D721Med (cell line): ENCODE data around the gene CASP8AP2.
"Not testable (repeated sequence)": the region's sequence is repeated elsewhere in the genome, so short reads cannot be mapped to it uniquely, and the experiment has no call there.

ENCODE experiments used
- DNase-seq: peaks from one replicate; pipeline ENCODE4 v3.0.0; 2011; ENCODE audit warnings: low spot score; ENCODE audit not compliant: insufficient read length
- FAIRE-seq: peaks from 2 replicates; lab custom pipeline; 2011; peaks lifted over from hg19 to GRCh38; lab: Jason Lieb, UNC
- TF ChIP-seq, protein P1 (sequence below): IDR thresholded peaks from 2 replicates; pipeline ENCODE4 v1.5.1; 2012; ENCODE audit warnings: mild to moderate bottlenecking, control low read depth; ENCODE audit not compliant: insufficient read depth; ENCODE audit errors: missing control alignments

Gene CASP8AP2

DNA sequence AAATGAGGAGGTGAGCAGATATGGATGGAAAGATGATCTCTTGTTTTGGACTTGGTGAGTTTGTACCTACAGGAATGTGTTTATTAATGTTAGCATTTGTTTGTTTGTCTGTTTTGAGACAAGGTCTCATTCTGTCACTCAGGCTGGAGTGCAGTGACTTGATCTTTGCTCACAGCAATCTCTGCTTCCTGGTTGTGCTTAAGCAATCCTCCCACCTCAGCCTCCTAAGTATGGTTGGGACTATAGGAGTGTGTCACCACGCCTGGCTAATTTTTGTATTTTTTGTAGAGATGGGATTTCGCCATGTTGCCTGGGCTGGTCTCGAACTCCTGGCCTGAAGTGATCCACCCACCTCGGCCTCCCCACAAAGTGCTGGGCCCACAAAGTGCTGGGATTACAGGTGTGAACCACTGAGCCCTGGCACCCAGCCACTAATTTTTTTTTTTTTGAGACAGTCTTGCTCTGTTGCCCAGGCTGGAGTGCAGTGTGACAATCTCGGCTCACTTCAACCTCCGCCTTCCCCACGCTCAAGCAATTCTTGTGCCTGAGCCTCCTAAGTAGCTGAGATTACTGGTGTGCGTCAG lies 7.1 kb downstream of the CASP8AP2 start:
- DNase-seq, result no peak
- FAIRE-seq, result no peak
- TF ChIP-seq, protein P1, sequence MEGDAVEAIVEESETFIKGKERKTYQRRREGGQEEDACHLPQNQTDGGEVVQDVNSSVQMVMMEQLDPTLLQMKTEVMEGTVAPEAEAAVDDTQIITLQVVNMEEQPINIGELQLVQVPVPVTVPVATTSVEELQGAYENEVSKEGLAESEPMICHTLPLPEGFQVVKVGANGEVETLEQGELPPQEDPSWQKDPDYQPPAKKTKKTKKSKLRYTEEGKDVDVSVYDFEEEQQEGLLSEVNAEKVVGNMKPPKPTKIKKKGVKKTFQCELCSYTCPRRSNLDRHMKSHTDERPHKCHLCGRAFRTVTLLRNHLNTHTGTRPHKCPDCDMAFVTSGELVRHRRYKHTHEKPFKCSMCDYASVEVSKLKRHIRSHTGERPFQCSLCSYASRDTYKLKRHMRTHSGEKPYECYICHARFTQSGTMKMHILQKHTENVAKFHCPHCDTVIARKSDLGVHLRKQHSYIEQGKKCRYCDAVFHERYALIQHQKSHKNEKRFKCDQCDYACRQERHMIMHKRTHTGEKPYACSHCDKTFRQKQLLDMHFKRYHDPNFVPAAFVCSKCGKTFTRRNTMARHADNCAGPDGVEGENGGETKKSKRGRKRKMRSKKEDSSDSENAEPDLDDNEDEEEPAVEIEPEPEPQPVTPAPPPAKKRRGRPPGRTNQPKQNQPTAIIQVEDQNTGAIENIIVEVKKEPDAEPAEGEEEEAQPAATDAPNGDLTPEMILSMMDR, result no peak

DNA sequence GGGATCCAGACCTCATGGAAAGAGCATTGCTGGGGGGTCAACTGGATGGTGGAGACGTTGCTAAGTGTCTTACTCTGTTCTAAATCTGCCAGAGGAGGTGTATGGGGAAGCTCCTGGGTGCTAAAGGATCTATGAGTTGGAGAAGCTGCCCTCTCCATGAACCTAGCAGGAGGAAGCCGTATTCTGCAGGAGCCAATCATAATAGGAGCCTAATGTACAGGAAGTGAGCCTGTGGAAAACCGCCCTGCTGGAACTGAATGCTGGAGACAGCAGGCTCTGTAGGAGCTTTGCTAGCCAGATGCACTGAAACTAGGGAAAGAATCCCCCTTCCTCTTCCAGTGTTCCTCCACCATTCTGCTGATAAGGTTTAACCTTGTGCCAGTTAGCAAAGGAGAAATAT lies 10.9 kb downstream of the CASP8AP2 start:
- DNase-seq (no peak), FAIRE-seq (no peak)
- TF ChIP-seq, protein P1, result no peak

DNA sequence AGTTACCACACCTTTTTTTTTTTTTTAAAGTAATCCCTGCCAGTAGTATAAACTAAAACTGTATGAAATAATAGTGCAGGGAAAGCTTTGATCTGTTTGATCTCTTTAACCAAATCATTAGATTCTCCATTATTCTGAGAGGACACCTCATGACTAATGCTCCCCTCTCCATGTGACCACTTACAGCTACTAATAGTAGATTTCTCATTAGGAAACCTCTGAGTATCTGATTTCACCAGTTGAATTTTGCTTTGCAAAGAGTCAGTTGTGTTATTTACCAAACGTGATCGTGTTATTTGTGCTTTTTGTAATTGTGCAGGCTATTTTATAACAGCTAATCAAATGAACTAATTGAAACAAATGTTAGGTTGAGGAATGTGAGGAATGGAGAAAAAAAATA lies 12.5 kb downstream of the CASP8AP2 start:
- TF ChIP-seq, protein P1, result no peak
- DNase-seq (no peak), FAIRE-seq (no peak)

DNA sequence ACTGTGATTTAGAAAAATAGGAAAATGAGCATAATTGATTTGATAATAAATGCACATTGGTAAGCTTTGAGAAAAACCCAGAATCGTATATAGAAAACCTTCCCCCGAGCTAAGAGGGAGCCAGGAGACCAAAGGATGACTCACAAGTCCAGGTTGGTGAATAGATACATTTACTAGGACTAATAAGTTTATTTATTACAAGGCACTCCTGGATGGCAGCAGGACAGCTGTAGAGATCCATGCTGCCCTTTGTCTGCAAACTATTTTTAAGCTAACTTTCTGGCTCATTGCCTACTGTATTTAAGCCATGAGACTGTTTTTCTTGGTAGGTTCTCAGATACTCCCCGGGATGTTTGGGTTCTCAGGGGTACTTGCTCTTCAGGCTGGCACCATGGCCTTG lies 13.4 kb downstream of the CASP8AP2 start:
- DNase-seq (no peak), FAIRE-seq (no peak)
- TF ChIP-seq, protein P1, result no peak

DNA sequence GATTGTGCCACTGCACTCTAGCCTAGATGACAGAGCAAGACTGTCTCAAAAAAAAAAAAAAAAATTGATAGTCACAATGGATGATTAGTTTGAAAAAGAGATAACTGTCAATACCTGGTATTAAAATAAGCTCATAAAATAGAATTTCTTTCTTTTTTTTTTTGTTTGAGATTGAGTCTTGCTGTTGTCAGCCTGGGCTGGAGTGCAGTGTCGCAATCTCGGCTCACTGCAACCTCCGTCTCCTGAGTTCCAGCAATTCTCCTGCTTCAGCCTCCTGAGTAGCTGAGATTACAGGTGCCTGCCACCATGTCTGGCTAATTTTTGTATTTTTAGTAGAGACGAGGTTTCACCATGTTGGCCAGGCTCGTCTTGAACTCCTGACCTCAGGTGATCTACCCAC lies 17.8 kb downstream of the CASP8AP2 start:
- DNase-seq, FAIRE-seq: not testable (repeated sequence)

DNA sequence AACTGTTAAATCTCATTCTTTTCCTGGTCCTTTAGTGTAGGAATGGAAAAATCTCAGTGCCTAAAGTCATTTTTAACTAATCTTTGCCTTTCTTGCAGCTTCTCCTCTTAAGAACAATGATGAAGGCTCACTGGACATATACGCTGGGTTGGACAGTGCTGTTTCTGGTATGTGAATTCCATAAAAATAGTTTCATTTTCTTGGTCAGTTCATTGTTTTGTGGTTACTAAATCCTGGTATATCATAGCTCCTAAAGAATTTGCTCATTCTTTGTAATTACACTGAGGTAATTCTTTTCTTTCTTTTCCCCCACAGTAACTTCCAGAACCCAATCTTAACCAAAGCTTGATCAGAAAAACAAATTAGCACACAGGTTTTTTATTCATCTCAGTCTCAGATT lies 23.4 kb downstream of the CASP8AP2 start:
- DNase-seq (no peak), FAIRE-seq (no peak)
- TF ChIP-seq, protein P1, result no peak

DNA sequence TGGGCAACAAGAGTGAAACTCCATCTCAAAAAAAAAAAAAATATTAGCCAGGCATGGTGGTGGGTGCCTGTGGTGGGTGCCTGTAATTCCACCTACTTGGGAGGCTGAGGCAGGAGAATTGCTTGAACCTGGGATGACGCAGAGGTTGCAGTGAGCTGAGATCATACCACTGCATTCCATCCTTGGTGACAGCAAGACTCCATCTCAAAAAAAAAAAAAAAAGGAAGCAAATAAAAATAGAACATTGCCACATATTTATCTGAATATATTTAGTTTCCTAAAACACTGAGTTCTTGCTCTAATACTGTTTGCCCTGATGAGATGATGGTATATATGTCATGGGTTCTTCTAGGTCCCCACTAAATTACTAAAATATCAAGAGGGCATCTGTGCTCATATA lies 28.4 kb downstream of the CASP8AP2 start:
- DNase-seq, result no peak
- TF ChIP-seq, protein P1, result no peak
- FAIRE-seq, result no peak

DNA sequence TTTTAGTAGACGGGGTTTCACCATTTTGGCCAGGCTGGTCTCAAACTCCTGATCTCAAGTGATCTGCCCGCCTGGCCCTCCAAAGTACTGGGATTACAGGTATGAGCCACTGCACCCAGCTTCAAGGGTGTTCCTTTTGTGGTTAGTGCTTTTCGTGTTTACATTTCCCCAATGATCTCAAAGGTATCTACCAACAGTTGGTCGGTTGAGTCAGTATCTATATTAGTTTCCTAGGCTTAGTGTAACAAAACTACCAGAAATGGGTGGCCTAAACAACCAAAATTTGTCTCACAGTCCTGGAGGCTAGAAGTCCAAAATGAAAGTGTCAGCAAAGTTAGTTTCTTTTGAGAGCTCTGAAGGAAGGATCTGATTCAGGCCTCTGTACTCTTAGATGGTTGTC lies 30.1 kb downstream of the CASP8AP2 start:
- TF ChIP-seq, protein P1, result no peak
- FAIRE-seq (no peak), DNase-seq (no peak)
